HCT116 (cell line): ENCODE results near the gene GPS1. TPM values are rescaled to one million over a fixed set of nuclear protein-coding genes. Genes with fewer than 3 reads are reported as not detected.

Experiments
- ATAC-seq: fragments of 200-7000 bp; cut with Tn5 transposase; 2 replicates; pipeline ENCODE4 v1.9.1; 2020; ENCODE audit warnings: mild to moderate bottlenecking, moderate library complexity
- BruUV-seq: library from RNA; stranded (reverse); fragments of 400-500 nt; replicated peaks from 2 replicates; lab custom pipeline; 2021; lab: Mats Ljungman, UMichigan
- CTCF ChIA-PET: fragments of 300-600 bp; sonication (Branson Sonifier 250); formaldehyde crosslinking; loops from one replicate; lab custom pipeline; 2021; ENCODE audit warnings: antibody characterized with exemption; lab: Charles Lee
- POLR2A ChIA-PET: fragments of 300-600, 350-600 bp; sonication (Branson Sonifier 250); formaldehyde crosslinking; loops from one replicate; lab custom pipeline; 2021; ENCODE audit warnings: antibody characterized with exemption; lab: Charles Lee
- RAD21 ChIA-PET, 2 experiments: fragments of 300-600 bp; sonication (Branson Sonifier 250); formaldehyde crosslinking; loops; one replicate each; lab custom pipeline; 2023; ENCODE audit warnings: low total read pairs in 2 of 2; ENCODE audit not compliant: uncharacterized antibody in 2 of 2, unreplicated experiment in 2 of 2, low non-redundant PET in 1 of 2; lab: Charles Lee
- DNase-seq: peaks from one replicate; pipeline ENCODE4 v3.0.0-alpha.2; 2010; ENCODE audit warnings: low read depth, low spot score
- H2AFZ ChIP-seq: fragments of 200-600 bp; shearing (Covaris generic), sonication (generic); 2 replicates; pipeline ENCODE4 v1.6.1; 2017; ENCODE audit warnings: low read depth, mixed run types, mixed read lengths, antibody characterized with exemption, low read length; ENCODE audit not compliant: poor library complexity, severe bottlenecking
- H3K27ac ChIP-seq: 2 replicates; pipeline ENCODE4 v1.5.1; 2012; ENCODE audit warnings: low read depth, low read length
- H3K27me3 ChIP-seq: fragments of 200-600 bp; sonication (generic); 2 replicates; pipeline ENCODE4 v1.6.1; 2016; ENCODE audit warnings: mixed run types, low read length, mixed read lengths; ENCODE audit not compliant: insufficient read depth
- H3K36me3 ChIP-seq, 2 experiments: fragments of 200-500 bp in 1 of 2; fragments of 200-600 bp in 1 of 2; sonication (Bioruptor generic) in 1 of 2; sonication (generic) in 1 of 2; 2 replicates each; pipeline versions ENCODE4 v1.5.1 to v1.6.1; 2014 to 2016; ENCODE audit warnings: low read length in 2 of 2, inconsistent platforms in 1 of 2, mixed read lengths in 1 of 2, mixed run types in 1 of 2; ENCODE audit not compliant: insufficient read depth in 2 of 2, control insufficient read depth in 1 of 2
- H3K4me1 ChIP-seq, 2 experiments: fragments of 200-600 bp in 1 of 2; sonication (generic) in 1 of 2; 2 replicates each; pipeline versions ENCODE4 v1.5.1 to v1.6.1; 2012 to 2017; ENCODE audit warnings: low read length in 2 of 2, inconsistent platforms in 1 of 2, mild to moderate bottlenecking in 1 of 2, mixed read lengths in 1 of 2, mixed run types in 1 of 2, moderate library complexity in 1 of 2; ENCODE audit not compliant: insufficient read depth in 2 of 2, control insufficient read depth in 1 of 2
- H3K4me2 ChIP-seq: fragments of 200-600 bp; sonication (generic); 2 replicates; pipeline ENCODE4 v1.6.1; 2017; ENCODE audit warnings: mixed run types, low read length, mixed read lengths
- H3K4me3 ChIP-seq, 2 experiments: fragments of 200-600 bp in 1 of 2; sonication (generic) in 1 of 2; replicated peaks in 1 of 2; 2 replicates each; pipeline ENCODE4 v1.5.1; 2011 to 2016; ENCODE audit warnings: low read length in 2 of 2, control low read depth in 1 of 2, low read depth in 1 of 2, mild to moderate bottlenecking in 1 of 2, mixed read lengths in 1 of 2, mixed run types in 1 of 2
- H3K79me2 ChIP-seq: fragments of 200-600 bp; sonication (generic); 2 replicates; pipeline ENCODE4 v1.6.1; 2017; ENCODE audit warnings: mild to moderate bottlenecking, mixed run types, low read length, moderate library complexity, mixed read lengths; ENCODE audit not compliant: insufficient read depth
- H3K9ac ChIP-seq: fragments of 200-600 bp; sonication (generic); 2 replicates; pipeline ENCODE4 v1.6.1; 2016; ENCODE audit warnings: low read length, mixed read lengths
- H3K9me2 ChIP-seq: fragments of 200-600 bp; sonication (generic), shearing (Covaris generic); 2 replicates; pipeline ENCODE4 v1.6.1; 2017; ENCODE audit warnings: mixed run types, mild to moderate bottlenecking, moderate library complexity; ENCODE audit not compliant: insufficient read depth
- H3K9me3 ChIP-seq, 2 experiments: fragments of 200-500 bp in 1 of 2; fragments of 200-600 bp in 1 of 2; sonication (Bioruptor generic) in 1 of 2; sonication (generic) in 1 of 2; 2 replicates each; pipeline ENCODE4 v1.6.1; 2014 to 2017; ENCODE audit warnings: low read length in 2 of 2, mixed read lengths in 2 of 2, inconsistent platforms in 1 of 2, low read depth in 1 of 2, mild to moderate bottlenecking in 1 of 2, mixed run types in 1 of 2, moderate library complexity in 1 of 2; ENCODE audit not compliant: control insufficient read depth in 1 of 2, insufficient read depth in 1 of 2
- H4K20me1 ChIP-seq: fragments of 200-600 bp; sonication (generic), shearing (Covaris generic); 2 replicates; pipeline ENCODE4 v1.6.1; 2017; ENCODE audit warnings: mixed run types, mild to moderate bottlenecking, moderate library complexity; ENCODE audit not compliant: insufficient read depth
- EZH2phosphoT487 ChIP-seq: fragments of 200-600 bp; IDR thresholded peaks from 2 replicates; pipeline ENCODE4 v1.6.1; 2018; ENCODE audit warnings: antibody characterized with exemption, borderline replicate concordance
- FOSL1 ChIP-seq: IDR thresholded peaks from 2 replicates; pipeline ENCODE4 v1.6.1; 2012; ENCODE audit warnings: low read depth
- JUND ChIP-seq: IDR thresholded peaks from 2 replicates; pipeline ENCODE4 v1.6.1; 2012
- POLR2A ChIP-seq: IDR thresholded peaks from 2 replicates; pipeline ENCODE4 v1.7.0; 2011; ENCODE audit warnings: borderline replicate concordance; ENCODE audit not compliant: insufficient read depth, insufficient read length; ENCODE audit errors: extremely low read depth
- RAD21 ChIP-seq: IDR thresholded peaks from 2 replicates; pipeline ENCODE4 v1.6.1; 2012; ENCODE audit warnings: low read depth, mild to moderate bottlenecking
- SIN3A ChIP-seq: IDR thresholded peaks from 2 replicates; pipeline ENCODE4 v1.6.1; 2012; ENCODE audit warnings: low read depth
- SP1 ChIP-seq: IDR thresholded peaks from 2 replicates; pipeline ENCODE4 v1.6.1; 2012; ENCODE audit warnings: low read depth
- TCF7L2 ChIP-seq: IDR thresholded peaks from 2 replicates; pipeline ENCODE4 v1.7.0; 2011; ENCODE audit warnings: borderline replicate concordance, inconsistent platforms; ENCODE audit not compliant: insufficient read depth, insufficient read length; ENCODE audit errors: extremely low read depth
- YY1 ChIP-seq: IDR thresholded peaks from 2 replicates; pipeline ENCODE4 v1.6.1; 2011; ENCODE audit warnings: low read length, low read depth, moderate library complexity, mild to moderate bottlenecking; ENCODE audit not compliant: insufficient replicate concordance; ENCODE audit errors: extremely low read depth
- ZFX ChIP-seq: fragments of 450-650 bp; IDR thresholded peaks from 2 replicates; pipeline ENCODE4 v1.6.1; 2017
- intact Hi-C: fragments of 100-400 bp; cut with micrococcal nuclease; formaldehyde crosslinking; loops from 2 replicates; pipeline ENCODE4 v1.10.0; 2022
- total RNA-seq: library from RNA; stranded (reverse); gene quantifications from one replicate; pipeline ENCODE4 v1.2.1, GENCODE V29; 2021; ENCODE audit not compliant: unreplicated experiment
- TF ChIP-seq, protein P1 (sequence below): IDR thresholded peaks from 2 replicates; pipeline ENCODE4 v1.6.1; 2012
- TF ChIP-seq, protein P2 (sequence below), 3 experiments: fragments of 200-600 bp in 1 of 3; sonication (generic) in 1 of 3; IDR thresholded peaks in 2 of 3; conservative IDR thresholded peaks in 1 of 3; 2 replicates each; pipeline ENCODE4 v1.5.1; 2012 to 2017; ENCODE audit warnings: low read depth in 2 of 3, low read length in 2 of 3, antibody characterized with exemption in 1 of 3, borderline replicate concordance in 1 of 3, control low read depth in 1 of 3, mild to moderate bottlenecking in 1 of 3, mixed read lengths in 1 of 3, mixed run types in 1 of 3, moderate library complexity in 1 of 3; ENCODE audit not compliant: insufficient read depth in 1 of 3
- TF ChIP-seq, protein P3 (sequence below): IDR thresholded peaks from 2 replicates; pipeline ENCODE4 v1.6.1; 2012; ENCODE audit warnings: low read depth

The GPS1 gene
- total RNA-seq, 1 experiment from 2014 or later, result 205 TPM

DNA sequence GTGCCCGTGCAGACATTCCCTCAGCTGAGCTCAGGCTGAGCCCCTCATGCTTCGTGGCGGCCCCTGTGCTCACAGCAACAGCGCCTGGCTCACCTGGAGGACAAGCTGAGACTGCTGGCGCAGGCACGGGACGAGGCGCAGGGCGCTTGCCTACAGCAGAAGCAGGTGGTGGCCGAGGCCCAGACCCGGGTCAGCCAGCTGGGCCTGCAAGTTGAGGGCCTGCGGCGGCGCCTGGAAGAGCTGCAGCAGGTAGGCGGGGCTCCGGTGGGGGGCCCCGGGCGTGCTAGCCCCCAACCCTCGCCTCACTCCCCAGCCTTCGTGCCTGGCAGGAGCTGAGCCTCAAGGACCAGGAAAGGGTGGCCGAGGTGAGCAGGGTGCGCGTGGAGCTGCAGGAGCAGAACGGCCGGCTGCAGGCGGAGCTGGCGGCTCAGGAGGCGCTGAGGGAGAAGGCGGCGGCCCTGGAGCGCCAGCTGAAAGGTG lies 21.7 kb upstream of the GPS1 start:
- ChIA-PET CTCF (interaction anchor here (0.8 to 3.0 kb wide), 17 partner anchors 9 to 746 kb away, joined by 3 to 39 read pairs (median 3); partner anchors contain the start of genes CENPX, FASN, LRRC45 and PYCR1), POLR2A (interaction anchor here (1.0 to 1.8 kb wide), 5 partner anchors 8 to 199 kb away, joined by 3 to 4 read pairs (median 3); partner anchors contain the start of genes DCXR and SLC16A3)
- peak overlapping the region; percentile 73 for H3K9ac ChIP-seq

More for the DNA sequence above, 21.7 kb upstream of the GPS1 start:
- no TSS peak for BruUV-seq
- Histone ChIP-seq H3K4me1 (peaks cover 10 to 43% of the 10 kb centered on the region in 2 experiments; a peak in 3 of 4 replicates), H2AFZ (no peak overlapping the region), H3K36me3 (peaks cover 0 to under 1% of the 10 kb centered on the region in 2 experiments; a peak in 1 of 4 replicates), H3K9me3 (no peaks in the 10 kb centered on the region), H4K20me1 (no peaks in the 10 kb centered on the region), H3K4me3 (peak overlapping the region; percentile 62 to 71; a peak in 2 of 4 replicates), H3K27me3 (no peaks in the 10 kb centered on the region), H3K9me2 (no peaks in the 10 kb centered on the region), H3K4me2 (peak overlapping the region; percentile 99), H3K27ac (peak overlapping the region; percentile 93), H3K79me2 (peaks cover 10% of the 10 kb centered on the region; the same call in 1 of the 2 replicates)
- 0 out of 2 replicates have a peak, but pooled peaks have one; percentile 0 for ATAC-seq
- RAD21 ChIA-PET, result interaction anchor here (0.5 to 0.9 kb wide), 2 partner anchors 10 to 76 kb away, joined by 3 to 4 read pairs; no protein-coding TSS in a partner anchor
- DNase-seq, result no peak
- intact Hi-C loops, result loop anchor here (1.0 to 10.0 kb wide), 5 partner anchors 124 to 385 kb away; partner anchors contain the start of genes HEXD and OGFOD3
- TF ChIP-seq JUND (no peak), ZFX (no peak; the same call in 1 of the 2 replicates), YY1 (no peak), FOSL1 (no peak), RAD21 (no peak), SIN3A (no peak), EZH2phosphoT487 (no peak), POLR2A (no peak), TCF7L2 (no peak), SP1 (no peak)
- TF ChIP-seq, protein P1, sequence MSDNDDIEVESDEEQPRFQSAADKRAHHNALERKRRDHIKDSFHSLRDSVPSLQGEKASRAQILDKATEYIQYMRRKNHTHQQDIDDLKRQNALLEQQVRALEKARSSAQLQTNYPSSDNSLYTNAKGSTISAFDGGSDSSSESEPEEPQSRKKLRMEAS, result no peak
- TF ChIP-seq, protein P2, sequence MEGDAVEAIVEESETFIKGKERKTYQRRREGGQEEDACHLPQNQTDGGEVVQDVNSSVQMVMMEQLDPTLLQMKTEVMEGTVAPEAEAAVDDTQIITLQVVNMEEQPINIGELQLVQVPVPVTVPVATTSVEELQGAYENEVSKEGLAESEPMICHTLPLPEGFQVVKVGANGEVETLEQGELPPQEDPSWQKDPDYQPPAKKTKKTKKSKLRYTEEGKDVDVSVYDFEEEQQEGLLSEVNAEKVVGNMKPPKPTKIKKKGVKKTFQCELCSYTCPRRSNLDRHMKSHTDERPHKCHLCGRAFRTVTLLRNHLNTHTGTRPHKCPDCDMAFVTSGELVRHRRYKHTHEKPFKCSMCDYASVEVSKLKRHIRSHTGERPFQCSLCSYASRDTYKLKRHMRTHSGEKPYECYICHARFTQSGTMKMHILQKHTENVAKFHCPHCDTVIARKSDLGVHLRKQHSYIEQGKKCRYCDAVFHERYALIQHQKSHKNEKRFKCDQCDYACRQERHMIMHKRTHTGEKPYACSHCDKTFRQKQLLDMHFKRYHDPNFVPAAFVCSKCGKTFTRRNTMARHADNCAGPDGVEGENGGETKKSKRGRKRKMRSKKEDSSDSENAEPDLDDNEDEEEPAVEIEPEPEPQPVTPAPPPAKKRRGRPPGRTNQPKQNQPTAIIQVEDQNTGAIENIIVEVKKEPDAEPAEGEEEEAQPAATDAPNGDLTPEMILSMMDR (IDR thresholded peaks at IDR 0.05 in 2 of 3, conservative IDR thresholded peaks at IDR 0.05 in 1 of 3; ENCODE audit: borderline replicate concordance in 1 of 3, insufficient read depth in 1 of 3, low read depth in 2 of 3, low read length in 2 of 3), result no peak
- TF ChIP-seq, protein P3, sequence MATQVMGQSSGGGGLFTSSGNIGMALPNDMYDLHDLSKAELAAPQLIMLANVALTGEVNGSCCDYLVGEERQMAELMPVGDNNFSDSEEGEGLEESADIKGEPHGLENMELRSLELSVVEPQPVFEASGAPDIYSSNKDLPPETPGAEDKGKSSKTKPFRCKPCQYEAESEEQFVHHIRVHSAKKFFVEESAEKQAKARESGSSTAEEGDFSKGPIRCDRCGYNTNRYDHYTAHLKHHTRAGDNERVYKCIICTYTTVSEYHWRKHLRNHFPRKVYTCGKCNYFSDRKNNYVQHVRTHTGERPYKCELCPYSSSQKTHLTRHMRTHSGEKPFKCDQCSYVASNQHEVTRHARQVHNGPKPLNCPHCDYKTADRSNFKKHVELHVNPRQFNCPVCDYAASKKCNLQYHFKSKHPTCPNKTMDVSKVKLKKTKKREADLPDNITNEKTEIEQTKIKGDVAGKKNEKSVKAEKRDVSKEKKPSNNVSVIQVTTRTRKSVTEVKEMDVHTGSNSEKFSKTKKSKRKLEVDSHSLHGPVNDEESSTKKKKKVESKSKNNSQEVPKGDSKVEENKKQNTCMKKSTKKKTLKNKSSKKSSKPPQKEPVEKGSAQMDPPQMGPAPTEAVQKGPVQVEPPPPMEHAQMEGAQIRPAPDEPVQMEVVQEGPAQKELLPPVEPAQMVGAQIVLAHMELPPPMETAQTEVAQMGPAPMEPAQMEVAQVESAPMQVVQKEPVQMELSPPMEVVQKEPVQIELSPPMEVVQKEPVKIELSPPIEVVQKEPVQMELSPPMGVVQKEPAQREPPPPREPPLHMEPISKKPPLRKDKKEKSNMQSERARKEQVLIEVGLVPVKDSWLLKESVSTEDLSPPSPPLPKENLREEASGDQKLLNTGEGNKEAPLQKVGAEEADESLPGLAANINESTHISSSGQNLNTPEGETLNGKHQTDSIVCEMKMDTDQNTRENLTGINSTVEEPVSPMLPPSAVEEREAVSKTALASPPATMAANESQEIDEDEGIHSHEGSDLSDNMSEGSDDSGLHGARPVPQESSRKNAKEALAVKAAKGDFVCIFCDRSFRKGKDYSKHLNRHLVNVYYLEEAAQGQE, result no peak
- TF ChIP-seq, all 23 proteins: peak for 0
